ENCODE results near the gene NCAM2.

DNA sequence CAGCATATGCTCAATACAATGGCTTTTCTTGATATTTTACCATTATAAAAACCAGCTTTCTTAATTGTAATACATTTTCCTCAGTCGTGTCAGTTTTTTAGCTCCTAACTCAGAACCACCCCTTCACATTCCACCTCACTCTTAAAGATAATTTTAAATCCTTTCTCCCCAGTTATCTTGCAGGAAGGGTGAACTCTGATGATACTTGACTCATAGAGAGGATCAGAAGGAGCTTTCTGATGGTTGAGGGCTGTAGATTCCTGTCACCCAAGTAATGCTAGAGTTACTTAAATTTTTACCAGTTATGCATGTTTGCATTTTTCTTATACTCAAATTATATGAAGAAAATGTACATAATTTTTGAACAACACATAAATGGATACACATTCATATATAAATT lies 233.7 kb downstream of the NCAM2 start:
- TF ChIP-seq, protein P1, sequence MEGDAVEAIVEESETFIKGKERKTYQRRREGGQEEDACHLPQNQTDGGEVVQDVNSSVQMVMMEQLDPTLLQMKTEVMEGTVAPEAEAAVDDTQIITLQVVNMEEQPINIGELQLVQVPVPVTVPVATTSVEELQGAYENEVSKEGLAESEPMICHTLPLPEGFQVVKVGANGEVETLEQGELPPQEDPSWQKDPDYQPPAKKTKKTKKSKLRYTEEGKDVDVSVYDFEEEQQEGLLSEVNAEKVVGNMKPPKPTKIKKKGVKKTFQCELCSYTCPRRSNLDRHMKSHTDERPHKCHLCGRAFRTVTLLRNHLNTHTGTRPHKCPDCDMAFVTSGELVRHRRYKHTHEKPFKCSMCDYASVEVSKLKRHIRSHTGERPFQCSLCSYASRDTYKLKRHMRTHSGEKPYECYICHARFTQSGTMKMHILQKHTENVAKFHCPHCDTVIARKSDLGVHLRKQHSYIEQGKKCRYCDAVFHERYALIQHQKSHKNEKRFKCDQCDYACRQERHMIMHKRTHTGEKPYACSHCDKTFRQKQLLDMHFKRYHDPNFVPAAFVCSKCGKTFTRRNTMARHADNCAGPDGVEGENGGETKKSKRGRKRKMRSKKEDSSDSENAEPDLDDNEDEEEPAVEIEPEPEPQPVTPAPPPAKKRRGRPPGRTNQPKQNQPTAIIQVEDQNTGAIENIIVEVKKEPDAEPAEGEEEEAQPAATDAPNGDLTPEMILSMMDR (IDR thresholded peaks at IDR 0.05), result no peak
- no peak for TF ChIP-seq POLR2A (IDR thresholded peaks at IDR 0.05)
- no peak for TF ChIP-seq POLR2AphosphoS5 (IDR thresholded peaks at IDR 0.05)
- no peak for TF ChIP-seq EP300 (IDR thresholded peaks at IDR 0.05; ENCODE audit: low read depth)
